GM10266 (cell line): ENCODE measurements around the gene PLCH1.

Source experiments
- DNase-seq: peaks from one replicate; pipeline ENCODE4 v3.0.0; 2012; ENCODE audit errors: extremely low spot score
- TF ChIP-seq, protein P1 (sequence below): IDR thresholded peaks from 2 replicates; pipeline ENCODE4 v1.5.1; 2012; ENCODE audit warnings: mild to moderate bottlenecking, low read depth; ENCODE audit not compliant: control insufficient read depth, insufficient read depth; ENCODE audit errors: missing control alignments

Gene PLCH1

DNA sequence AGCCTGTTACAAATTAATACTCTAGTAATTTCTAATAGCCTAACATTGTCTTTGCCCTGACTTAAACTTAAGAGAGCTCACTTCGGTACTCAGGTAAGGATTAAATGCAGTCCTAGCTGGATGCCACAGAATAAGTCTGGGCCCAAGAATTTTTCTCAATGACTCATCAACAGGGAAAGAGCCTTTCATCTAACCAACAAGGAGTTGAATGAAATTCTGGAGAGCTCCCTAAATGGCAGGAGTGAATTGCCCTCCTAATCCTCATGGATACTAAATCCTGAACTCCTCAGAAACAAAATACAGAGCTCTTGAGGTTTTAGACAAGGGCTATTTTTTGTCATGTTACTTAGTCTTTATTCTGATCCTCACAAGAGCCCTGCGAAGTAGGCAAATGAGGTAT lies 159.5 kb downstream of the PLCH1 start:
- DNase-seq: no peak
- TF ChIP-seq, protein P1, sequence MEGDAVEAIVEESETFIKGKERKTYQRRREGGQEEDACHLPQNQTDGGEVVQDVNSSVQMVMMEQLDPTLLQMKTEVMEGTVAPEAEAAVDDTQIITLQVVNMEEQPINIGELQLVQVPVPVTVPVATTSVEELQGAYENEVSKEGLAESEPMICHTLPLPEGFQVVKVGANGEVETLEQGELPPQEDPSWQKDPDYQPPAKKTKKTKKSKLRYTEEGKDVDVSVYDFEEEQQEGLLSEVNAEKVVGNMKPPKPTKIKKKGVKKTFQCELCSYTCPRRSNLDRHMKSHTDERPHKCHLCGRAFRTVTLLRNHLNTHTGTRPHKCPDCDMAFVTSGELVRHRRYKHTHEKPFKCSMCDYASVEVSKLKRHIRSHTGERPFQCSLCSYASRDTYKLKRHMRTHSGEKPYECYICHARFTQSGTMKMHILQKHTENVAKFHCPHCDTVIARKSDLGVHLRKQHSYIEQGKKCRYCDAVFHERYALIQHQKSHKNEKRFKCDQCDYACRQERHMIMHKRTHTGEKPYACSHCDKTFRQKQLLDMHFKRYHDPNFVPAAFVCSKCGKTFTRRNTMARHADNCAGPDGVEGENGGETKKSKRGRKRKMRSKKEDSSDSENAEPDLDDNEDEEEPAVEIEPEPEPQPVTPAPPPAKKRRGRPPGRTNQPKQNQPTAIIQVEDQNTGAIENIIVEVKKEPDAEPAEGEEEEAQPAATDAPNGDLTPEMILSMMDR: no peak

DNA sequence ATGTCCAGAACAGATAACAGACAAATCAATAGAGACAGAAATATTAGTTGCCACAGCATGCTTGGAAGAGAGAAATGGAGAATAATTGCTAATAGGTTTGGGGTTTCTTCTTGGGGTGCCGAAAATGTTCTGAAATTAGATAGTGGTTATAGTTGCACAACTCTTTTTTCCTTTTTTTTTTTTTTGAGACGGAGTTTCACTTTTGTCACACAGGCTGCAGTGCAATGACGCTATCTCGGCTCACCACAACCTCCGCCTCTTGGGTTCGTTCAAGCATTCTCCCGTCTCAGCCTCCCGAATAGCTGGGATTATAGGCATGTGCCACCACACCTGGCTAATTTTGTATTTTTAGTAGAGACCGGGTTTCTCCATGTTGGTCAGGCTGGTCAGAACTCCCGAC lies 163.3 kb downstream of the PLCH1 start:
- TF ChIP-seq, protein P1: no peak
- DNase-seq: no peak

DNA sequence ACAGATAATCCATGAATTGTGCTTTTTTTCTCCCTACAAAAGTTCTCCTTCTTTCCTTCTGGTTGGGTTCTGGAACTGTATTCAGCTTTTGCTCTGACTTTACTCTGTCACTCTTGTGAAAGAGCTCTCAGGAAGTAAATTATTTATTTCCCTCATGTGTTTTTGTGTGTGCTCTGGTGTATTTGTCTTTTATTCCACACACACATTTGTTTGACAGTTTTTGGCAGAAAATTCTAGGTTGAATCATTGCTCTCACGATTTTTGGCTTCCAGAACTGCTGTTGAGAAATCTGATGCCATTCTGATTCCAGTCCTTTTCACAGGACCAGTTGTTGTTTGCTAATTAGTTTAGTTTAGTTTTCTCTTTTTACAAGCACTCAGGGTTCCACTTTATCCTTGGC lies 172.8 kb downstream of the PLCH1 start:
- no peak for DNase-seq
- TF ChIP-seq, protein P1: no peak

DNA sequence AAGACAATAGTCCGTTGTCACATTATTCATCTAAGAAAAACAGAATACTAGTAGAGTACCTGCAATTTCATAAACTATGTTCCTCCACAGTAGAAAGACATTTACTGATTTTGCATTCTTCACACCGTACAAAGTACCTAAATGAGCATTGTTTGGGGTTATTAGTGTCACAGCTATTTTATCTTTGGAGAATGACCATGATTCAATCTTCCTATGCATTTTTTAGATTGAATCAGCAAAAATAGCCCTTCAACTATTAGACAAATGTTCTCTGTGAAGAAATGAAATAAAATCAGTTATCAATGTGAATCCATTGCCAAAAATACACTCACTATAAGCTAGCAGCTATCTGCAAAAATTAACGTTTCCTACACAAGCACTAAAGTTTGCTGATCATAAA lies 176.6 kb downstream of the PLCH1 start:
- TF ChIP-seq, protein P1: no peak
- DNase-seq: no peak

DNA sequence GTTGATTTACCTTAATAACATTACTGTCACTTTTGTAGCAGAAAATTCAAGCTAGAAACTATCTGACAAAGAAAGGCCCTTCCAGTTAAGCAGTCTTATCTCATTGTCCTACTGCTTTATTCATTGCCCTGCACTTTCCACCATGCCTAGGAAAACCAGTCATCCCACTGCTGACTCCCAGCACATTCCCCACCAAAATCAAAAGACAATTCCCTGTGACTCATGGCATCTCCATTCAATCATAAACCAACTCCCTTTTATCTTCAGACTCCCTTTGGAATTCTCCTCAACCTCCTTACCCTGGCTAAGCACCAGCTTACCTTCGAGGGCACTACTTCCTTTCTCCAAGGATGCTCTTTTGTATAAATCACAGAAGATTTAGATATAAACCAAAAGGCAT lies 184.3 kb downstream of the PLCH1 start:
- no peak for DNase-seq
- TF ChIP-seq, protein P1: no peak

DNA sequence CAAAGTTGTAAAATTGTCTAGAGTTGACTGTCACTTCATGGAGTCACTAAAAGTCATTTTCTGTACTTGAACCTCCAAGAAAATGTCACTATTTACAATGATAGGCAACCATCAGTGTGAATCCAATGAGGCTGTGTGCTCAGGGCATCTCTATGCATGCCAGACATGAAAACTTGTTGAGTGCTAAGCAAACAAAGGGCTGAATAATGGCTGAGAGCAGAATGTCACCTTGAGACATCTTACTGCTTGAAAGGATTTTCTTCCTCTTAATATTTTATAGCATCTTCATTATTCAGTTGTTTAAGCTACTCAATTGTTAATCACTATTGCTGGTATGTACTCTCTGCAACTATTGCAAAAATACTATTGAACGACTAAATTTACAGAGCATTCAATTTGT lies 184.7 kb downstream of the PLCH1 start:
- TF ChIP-seq, protein P1: no peak
- DNase-seq: no peak

DNA sequence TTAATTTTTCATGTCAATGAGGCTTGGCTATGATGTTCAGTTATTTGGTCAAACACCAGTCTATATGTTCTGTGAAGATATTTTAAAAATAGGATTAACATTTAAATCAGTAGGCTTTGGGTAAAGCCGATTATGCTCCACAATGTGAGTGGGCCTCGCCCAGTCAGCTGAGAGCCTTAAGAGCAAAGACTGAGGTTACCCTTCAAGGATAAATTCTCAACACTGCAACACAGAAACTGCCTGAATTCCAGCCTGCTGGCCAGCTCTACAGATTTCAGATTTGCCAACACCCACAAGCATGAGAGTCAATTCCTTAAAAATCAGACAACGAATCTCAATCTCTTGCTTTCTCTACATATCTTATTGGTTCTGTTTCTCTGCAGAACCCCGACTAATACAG lies 188.3 kb downstream of the PLCH1 start:
- TF ChIP-seq, protein P1: no peak
- DNase-seq: no peak
